ENCODE results near the gene ERN1. TPM values are rescaled to one million over a fixed set of nuclear protein-coding genes. Genes with fewer than 3 reads are reported as not detected.
A peak's percentile ranks its signal among the peaks of the same experiment; 100 is the strongest.

The ERN1 gene
- total and polyA plus RNA-seq, 2 of the 13 experiments (the other 11 are each of a cell fraction or from before 2014, with no cell fraction given), result 6.0 to 12.7 TPM

DNA sequence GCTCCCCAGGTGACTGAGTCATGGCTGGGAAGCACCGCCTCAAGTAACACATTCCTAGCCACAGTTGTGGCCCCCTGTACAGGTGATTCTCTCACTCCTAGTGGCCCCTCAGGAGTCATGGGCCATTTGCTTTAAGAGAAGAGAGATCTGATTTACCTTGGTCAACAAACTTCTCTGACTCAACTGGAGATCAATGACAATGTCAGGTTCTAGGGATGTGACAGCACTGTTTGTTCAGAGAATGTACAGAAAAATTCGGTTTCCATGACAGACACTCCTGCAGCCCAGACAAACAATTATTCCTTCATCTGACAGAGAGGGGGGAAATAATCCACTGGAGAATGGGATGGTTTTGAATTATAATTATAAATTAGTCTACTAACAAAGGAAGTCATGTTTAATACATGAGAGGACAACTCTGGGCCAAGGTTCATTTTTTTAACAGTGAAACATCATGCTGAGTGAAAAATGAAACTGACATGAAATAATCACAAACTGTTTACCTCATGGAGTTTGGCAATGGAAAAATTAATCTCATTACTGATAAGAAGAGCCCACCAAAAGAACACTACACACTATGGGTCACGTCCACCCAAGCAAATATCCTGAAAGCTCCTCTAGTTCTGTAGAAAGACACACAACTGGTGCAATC is 9.7 kb downstream of the ERN1 start (continued):
- no peak for TF ChIP-seq SOX13 (IDR thresholded peaks at IDR 0.05)
- peak in 1 of 2 experiments; percentile 75; a peak in 2 of 4 replicates for TF ChIP-seq SOX13 (CRISPR knock-in tag; conservative IDR thresholded peaks at IDR 0.05 in 1 of 2, IDR thresholded peaks at IDR 0.05 in 1 of 2)
- TF ChIP-seq, protein P1, sequence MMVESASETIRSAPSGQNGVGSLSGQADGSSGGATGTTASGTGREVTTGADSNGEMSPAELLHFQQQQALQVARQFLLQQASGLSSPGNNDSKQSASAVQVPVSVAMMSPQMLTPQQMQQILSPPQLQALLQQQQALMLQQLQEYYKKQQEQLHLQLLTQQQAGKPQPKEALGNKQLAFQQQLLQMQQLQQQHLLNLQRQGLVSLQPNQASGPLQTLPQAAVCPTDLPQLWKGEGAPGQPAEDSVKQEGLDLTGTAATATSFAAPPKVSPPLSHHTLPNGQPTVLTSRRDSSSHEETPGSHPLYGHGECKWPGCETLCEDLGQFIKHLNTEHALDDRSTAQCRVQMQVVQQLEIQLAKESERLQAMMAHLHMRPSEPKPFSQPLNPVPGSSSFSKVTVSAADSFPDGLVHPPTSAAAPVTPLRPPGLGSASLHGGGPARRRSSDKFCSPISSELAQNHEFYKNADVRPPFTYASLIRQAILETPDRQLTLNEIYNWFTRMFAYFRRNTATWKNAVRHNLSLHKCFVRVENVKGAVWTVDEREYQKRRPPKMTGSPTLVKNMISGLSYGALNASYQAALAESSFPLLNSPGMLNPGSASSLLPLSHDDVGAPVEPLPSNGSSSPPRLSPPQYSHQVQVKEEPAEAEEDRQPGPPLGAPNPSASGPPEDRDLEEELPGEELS (CRISPR knock-in tag; IDR thresholded peaks at IDR 0.05), result peak; percentile 42; the same call in 1 of the 2 replicates
- TF ChIP-seq MED1 (CRISPR knock-in tag; IDR thresholded peaks at IDR 0.05), result peak; percentile 42; the same call in 1 of the 2 replicates
- 0 out of 2 replicates have a peak, but pooled peaks have one; percentile 19 for TF ChIP-seq ZNF12 (CRISPR knock-in tag; IDR thresholded peaks at IDR 0.05)
- TF ChIP-seq SOX6 (IDR thresholded peaks at IDR 0.05), result no peak
- peak; percentile 57; the same call in 1 of the 2 replicates for TF ChIP-seq SOX6 (CRISPR knock-in tag; IDR thresholded peaks at IDR 0.05)
- TF ChIP-seq RAD21 (CRISPR knock-in tag; IDR thresholded peaks at IDR 0.05), result no peak
- TF ChIP-seq ZNF34 (CRISPR knock-in tag; IDR thresholded peaks at IDR 0.05; ENCODE audit: borderline replicate concordance), result 0 out of 2 replicates have a peak, but pooled peaks have one; percentile 54
- no peak for TF ChIP-seq ATF4 (CRISPR knock-in tag; IDR thresholded peaks at IDR 0.05)
- TF ChIP-seq ZNF652 (CRISPR knock-in tag; IDR thresholded peaks at IDR 0.05; ENCODE audit: borderline replicate concordance, low read depth), result 0 out of 2 replicates have a peak, but pooled peaks have one; percentile 25
- TF ChIP-seq NCOR1 (IDR thresholded peaks at IDR 0.05; ENCODE audit: borderline replicate concordance, low read length), result no peak
- TF ChIP-seq FOSL1 (CRISPR knock-in tag; IDR thresholded peaks at IDR 0.05; ENCODE audit: borderline replicate concordance), result peak; percentile 44; the same call in 1 of the 2 replicates
- TF ChIP-seq ZNF33A (CRISPR knock-in tag; IDR thresholded peaks at IDR 0.05; ENCODE audit: borderline replicate concordance), result no peak
- no peak for TF ChIP-seq TFE3 (CRISPR knock-in tag; IDR thresholded peaks at IDR 0.05)
- TF ChIP-seq KAT2B (IDR thresholded peaks at IDR 0.05; ENCODE audit: borderline replicate concordance, low read depth, low read length), result no peak
- TF ChIP-seq CREB1 (IDR thresholded peaks at IDR 0.05), result peak; percentile 55
- TF ChIP-seq CREB1 (CRISPR knock-in tag; IDR thresholded peaks at IDR 0.05), result no peak
- TF ChIP-seq ZNF101 (CRISPR knock-in tag; IDR thresholded peaks at IDR 0.05; ENCODE audit: borderline replicate concordance, low read depth), result no peak
- TF ChIP-seq ZBTB7B (CRISPR knock-in tag; IDR thresholded peaks at IDR 0.05), result no peak
- TF ChIP-seq FOXA1 (IDR thresholded peaks at IDR 0.05), result peak; percentile 61
- TF ChIP-seq FOXA1 (CRISPR knock-in tag; IDR thresholded peaks at IDR 0.05), result peak; percentile 55; the same call in 1 of the 2 replicates
- peak; percentile 40; the same call in 1 of the 2 replicates for TF ChIP-seq MEIS1 (CRISPR knock-in tag; IDR thresholded peaks at IDR 0.05; ENCODE audit: borderline replicate concordance)
- no peak for TF ChIP-seq ZFYVE20 (CRISPR knock-in tag; IDR thresholded peaks at IDR 0.05; ENCODE audit: borderline replicate concordance, low read depth)
- TF ChIP-seq, protein P2, sequence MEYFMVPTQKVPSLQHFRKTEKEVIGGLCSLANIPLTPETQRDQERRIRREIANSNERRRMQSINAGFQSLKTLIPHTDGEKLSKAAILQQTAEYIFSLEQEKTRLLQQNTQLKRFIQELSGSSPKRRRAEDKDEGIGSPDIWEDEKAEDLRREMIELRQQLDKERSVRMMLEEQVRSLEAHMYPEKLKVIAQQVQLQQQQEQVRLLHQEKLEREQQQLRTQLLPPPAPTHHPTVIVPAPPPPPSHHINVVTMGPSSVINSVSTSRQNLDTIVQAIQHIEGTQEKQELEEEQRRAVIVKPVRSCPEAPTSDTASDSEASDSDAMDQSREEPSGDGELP (IDR thresholded peaks at IDR 0.05; ENCODE audit: borderline replicate concordance, low read depth), result peak; percentile 36; the same call in 1 of the 2 replicates
- TF ChIP-seq MIXL1 (CRISPR knock-in tag; IDR thresholded peaks at IDR 0.05), result 0 out of 2 replicates have a peak, but pooled peaks have one; percentile 20
- TF ChIP-seq ZNF550 (CRISPR knock-in tag; IDR thresholded peaks at IDR 0.05; ENCODE audit: borderline replicate concordance), result no peak

Measured in HepG2 (cell line).